KMS-11 (cell line): ENCODE results near the gene ULK4.

Experiments
- H2AFZ ChIP-seq: fragments of 200-600 bp; sonication (generic); 2 replicates; pipeline ENCODE4 v1.6.1; 2016; ENCODE audit warnings: antibody characterized with exemption, mixed run types, low read depth
- H3K27ac ChIP-seq: fragments of 200-600 bp; sonication (generic); 2 replicates; pipeline ENCODE4 v1.6.1; 2016; ENCODE audit warnings: mild to moderate bottlenecking, mixed run types
- H3K27me3 ChIP-seq: fragments of 200-600 bp; sonication (generic); 2 replicates; pipeline ENCODE4 v1.6.1; 2017; ENCODE audit warnings: mild to moderate bottlenecking, low read depth, mixed run types, moderate library complexity; ENCODE audit not compliant: insufficient read depth
- H3K36me3 ChIP-seq: fragments of 200-600 bp; sonication (generic); 2 replicates; pipeline ENCODE4 v1.6.1; 2017; ENCODE audit warnings: mild to moderate bottlenecking, mixed run types; ENCODE audit not compliant: insufficient read depth
- H3K4me1 ChIP-seq: fragments of 200-600 bp; sonication (generic); 2 replicates; pipeline ENCODE4 v1.6.1; 2016; ENCODE audit warnings: mild to moderate bottlenecking, low read depth, mixed run types; ENCODE audit not compliant: poor library complexity, severe bottlenecking
- H3K4me2 ChIP-seq: fragments of 200-600 bp; sonication (generic); 2 replicates; pipeline ENCODE4 v1.7.0; 2016; ENCODE audit warnings: mild to moderate bottlenecking, mixed run types
- H3K4me3 ChIP-seq: fragments of 200-600 bp; sonication (generic); IDR thresholded peaks from 2 replicates; pipeline ENCODE4 v1.6.1; 2017; ENCODE audit warnings: low read depth, low read length, mixed read lengths; ENCODE audit not compliant: insufficient read depth
- H3K79me2 ChIP-seq: fragments of 200-600 bp; sonication (generic); 2 replicates; pipeline ENCODE4 v1.6.1; 2016; ENCODE audit warnings: low read depth, mixed run types; ENCODE audit not compliant: insufficient read depth
- H3K9ac ChIP-seq: fragments of 200-600 bp; sonication (generic); 2 replicates; pipeline ENCODE4 v1.6.1; 2016; ENCODE audit warnings: mild to moderate bottlenecking, mixed run types
- H4K20me1 ChIP-seq: fragments of 200-600 bp; sonication (generic); 2 replicates; pipeline ENCODE4 v1.6.1; 2016; ENCODE audit warnings: mild to moderate bottlenecking, mixed run types; ENCODE audit not compliant: insufficient read depth
- TF ChIP-seq, protein P1 (sequence below): fragments of 200-600 bp; sonication (generic); conservative IDR thresholded peaks from 2 replicates; pipeline ENCODE4 v1.6.1; 2017; ENCODE audit warnings: low read depth, mild to moderate bottlenecking, antibody characterized with exemption, low read length, moderate library complexity, mixed read lengths

Gene ULK4

DNA sequence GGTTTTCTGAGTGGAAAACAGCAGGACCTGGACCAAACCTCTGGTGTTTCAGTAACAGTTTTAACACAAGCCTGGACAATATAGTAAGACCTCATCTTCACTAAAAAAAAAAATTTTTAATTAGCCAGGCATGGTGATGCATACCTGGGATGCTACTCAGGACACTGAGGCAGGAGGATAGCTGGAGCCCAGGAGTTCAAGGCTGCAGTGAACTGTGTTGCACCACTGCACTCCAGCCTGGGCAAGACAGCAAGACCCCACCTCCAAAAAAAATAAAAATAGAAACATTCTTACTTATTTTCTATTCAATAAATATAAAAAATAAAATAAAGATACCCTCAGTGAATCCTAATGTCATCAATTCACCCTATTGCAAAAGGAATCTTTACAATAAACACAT, 21.5 kb downstream of the ULK4 start:
- Histone ChIP-seq H3K4me3 (no peak overlapping the region), H4K20me1 (no peaks in the 10 kb centered on the region), H3K36me3 (no peaks in the 10 kb centered on the region), H3K79me2 (no peaks in the 10 kb centered on the region), H3K4me1 (peaks cover 6% of the 10 kb centered on the region), H3K27me3 (no peaks in the 10 kb centered on the region), H3K27ac (no peak overlapping the region), H2AFZ (no peak overlapping the region), H3K4me2 (no peak overlapping the region), H3K9ac (no peak overlapping the region)
- TF ChIP-seq, protein P1, sequence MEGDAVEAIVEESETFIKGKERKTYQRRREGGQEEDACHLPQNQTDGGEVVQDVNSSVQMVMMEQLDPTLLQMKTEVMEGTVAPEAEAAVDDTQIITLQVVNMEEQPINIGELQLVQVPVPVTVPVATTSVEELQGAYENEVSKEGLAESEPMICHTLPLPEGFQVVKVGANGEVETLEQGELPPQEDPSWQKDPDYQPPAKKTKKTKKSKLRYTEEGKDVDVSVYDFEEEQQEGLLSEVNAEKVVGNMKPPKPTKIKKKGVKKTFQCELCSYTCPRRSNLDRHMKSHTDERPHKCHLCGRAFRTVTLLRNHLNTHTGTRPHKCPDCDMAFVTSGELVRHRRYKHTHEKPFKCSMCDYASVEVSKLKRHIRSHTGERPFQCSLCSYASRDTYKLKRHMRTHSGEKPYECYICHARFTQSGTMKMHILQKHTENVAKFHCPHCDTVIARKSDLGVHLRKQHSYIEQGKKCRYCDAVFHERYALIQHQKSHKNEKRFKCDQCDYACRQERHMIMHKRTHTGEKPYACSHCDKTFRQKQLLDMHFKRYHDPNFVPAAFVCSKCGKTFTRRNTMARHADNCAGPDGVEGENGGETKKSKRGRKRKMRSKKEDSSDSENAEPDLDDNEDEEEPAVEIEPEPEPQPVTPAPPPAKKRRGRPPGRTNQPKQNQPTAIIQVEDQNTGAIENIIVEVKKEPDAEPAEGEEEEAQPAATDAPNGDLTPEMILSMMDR, result no peak

DNA sequence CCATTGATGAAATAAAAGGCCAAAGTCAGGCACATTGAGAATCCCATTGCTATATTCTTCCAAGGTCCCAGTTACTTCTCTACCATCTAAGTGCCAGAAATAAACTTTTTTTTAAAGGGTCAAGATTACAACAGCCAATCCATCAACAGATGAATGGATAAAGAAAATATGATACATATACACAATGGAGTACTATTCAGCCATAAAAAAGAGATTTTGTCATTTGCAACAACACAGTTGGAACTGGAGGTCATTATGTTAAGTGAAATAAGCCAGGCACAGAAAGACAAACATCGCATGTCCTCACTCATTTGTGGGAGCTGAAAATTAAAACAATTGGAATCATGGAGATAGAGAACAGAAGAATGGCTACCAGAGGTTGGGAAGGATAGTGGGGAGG, 25.5 kb downstream of the ULK4 start:
- TF ChIP-seq, protein P1, result no peak

DNA sequence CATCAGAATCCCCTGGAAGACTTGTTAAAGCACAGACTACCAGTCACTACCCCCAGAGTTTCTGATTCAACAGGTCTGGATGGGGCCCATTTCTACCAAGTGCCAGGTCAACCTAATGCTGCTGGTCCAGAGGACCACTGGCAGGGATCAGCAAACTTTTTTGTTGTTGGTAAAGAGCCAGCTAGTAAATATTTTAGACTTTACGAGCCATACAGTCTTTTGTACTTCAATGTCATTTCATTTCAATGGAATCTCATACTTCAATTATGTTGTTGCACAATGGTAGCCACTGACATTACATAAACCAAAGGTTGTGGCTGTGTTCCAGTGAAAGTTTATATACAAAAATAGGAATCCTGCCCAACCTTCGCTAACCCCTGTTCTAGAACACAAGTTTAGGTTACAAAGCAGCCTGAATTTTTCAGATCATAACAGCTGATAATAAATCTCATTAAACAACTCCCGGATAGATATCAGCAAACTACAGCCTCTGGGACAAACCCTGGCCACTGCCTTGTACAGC, 28.7 kb downstream of the ULK4 start:
- Histone ChIP-seq H3K4me2 (no peak overlapping the region), H3K4me3 (no peak overlapping the region), H3K27ac (no peak overlapping the region)

More for the DNA sequence above, 25.5 kb downstream of the ULK4 start:
- H3K4me3 ChIP-seq, result no peak overlapping the region
- H3K4me2 ChIP-seq, result no peak overlapping the region
- no peak overlapping the region for H3K27ac ChIP-seq
- no peaks in the 10 kb centered on the region for H3K27me3 ChIP-seq
- peaks cover 6% of the 10 kb centered on the region for H3K4me1 ChIP-seq
- H4K20me1 ChIP-seq, result no peaks in the 10 kb centered on the region
- no peak overlapping the region for H3K9ac ChIP-seq
- no peak overlapping the region for H2AFZ ChIP-seq
- no peaks in the 10 kb centered on the region for H3K36me3 ChIP-seq
- no peaks in the 10 kb centered on the region for H3K79me2 ChIP-seq

DNA sequence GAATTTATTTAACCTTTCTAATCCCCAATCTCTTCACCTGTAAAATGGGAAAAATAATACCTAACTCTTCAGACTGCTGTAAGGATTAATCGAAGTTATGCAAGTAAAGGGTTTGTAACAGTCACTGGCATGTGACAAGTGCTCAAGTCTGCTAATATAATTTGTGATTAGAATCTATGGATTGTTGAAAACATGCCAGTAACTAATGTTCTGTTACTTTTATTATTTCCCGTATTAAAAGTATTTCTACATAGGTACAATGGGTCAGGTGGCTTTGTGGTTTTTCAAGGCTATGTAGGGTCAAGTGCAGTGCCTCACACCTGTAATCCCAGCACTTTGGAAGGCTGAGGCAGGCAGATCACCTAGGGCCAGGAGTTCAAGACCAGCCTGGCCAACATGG, 29.4 kb downstream of the ULK4 start:
- Histone ChIP-seq H2AFZ (no peak overlapping the region), H4K20me1 (no peaks in the 10 kb centered on the region), H3K27ac (no peak overlapping the region), H3K9ac (no peak overlapping the region), H3K4me3 (no peak overlapping the region), H3K27me3 (no peaks in the 10 kb centered on the region), H3K4me2 (no peak overlapping the region), H3K4me1 (no peaks in the 10 kb centered on the region), H3K79me2 (no peaks in the 10 kb centered on the region), H3K36me3 (no peaks in the 10 kb centered on the region)
- TF ChIP-seq, protein P1, result no peak

More for the DNA sequence above, 28.7 kb downstream of the ULK4 start:
- Histone ChIP-seq H3K36me3 (no peaks in the 10 kb centered on the region), H3K27me3 (no peaks in the 10 kb centered on the region), H2AFZ (no peak overlapping the region), H3K79me2 (no peaks in the 10 kb centered on the region), H3K4me1 (no peaks in the 10 kb centered on the region), H4K20me1 (no peaks in the 10 kb centered on the region), H3K9ac (no peak overlapping the region)
- TF ChIP-seq, protein P1, result no peak
